HCT116 (cell line): Measurements from ENCODE around the gene PRKAG2. TPM values are rescaled to one million over a fixed set of nuclear protein-coding genes. Genes with fewer than 3 reads are reported as not detected.

Source experiments
- ATAC-seq: fragments of 200-7000 bp; cut with Tn5 transposase; 2 replicates; pipeline ENCODE4 v1.9.1; 2020; ENCODE audit warnings: mild to moderate bottlenecking, moderate library complexity
- BruUV-seq: library from RNA; stranded (reverse); fragments of 400-500 nt; replicated peaks from 2 replicates; lab custom pipeline; 2021; lab: Mats Ljungman, UMichigan
- CTCF ChIA-PET: fragments of 300-600 bp; sonication (Branson Sonifier 250); formaldehyde crosslinking; loops from one replicate; lab custom pipeline; 2021; ENCODE audit warnings: antibody characterized with exemption; lab: Charles Lee
- POLR2A ChIA-PET: fragments of 300-600, 350-600 bp; sonication (Branson Sonifier 250); formaldehyde crosslinking; loops from one replicate; lab custom pipeline; 2021; ENCODE audit warnings: antibody characterized with exemption; lab: Charles Lee
- RAD21 ChIA-PET, 2 experiments: fragments of 300-600 bp; sonication (Branson Sonifier 250); formaldehyde crosslinking; loops; one replicate each; lab custom pipeline; 2023; ENCODE audit warnings: low total read pairs in 2 of 2; ENCODE audit not compliant: uncharacterized antibody in 2 of 2, unreplicated experiment in 2 of 2, low non-redundant PET in 1 of 2; lab: Charles Lee
- DNase-seq: peaks from one replicate; pipeline ENCODE4 v3.0.0-alpha.2; 2010; ENCODE audit warnings: low read depth, low spot score
- H2AFZ ChIP-seq: fragments of 200-600 bp; shearing (Covaris generic), sonication (generic); 2 replicates; pipeline ENCODE4 v1.6.1; 2017; ENCODE audit warnings: low read depth, mixed run types, mixed read lengths, antibody characterized with exemption, low read length; ENCODE audit not compliant: poor library complexity, severe bottlenecking
- H3K27ac ChIP-seq: 2 replicates; pipeline ENCODE4 v1.5.1; 2012; ENCODE audit warnings: low read depth, low read length
- H3K27me3 ChIP-seq: fragments of 200-600 bp; sonication (generic); 2 replicates; pipeline ENCODE4 v1.6.1; 2016; ENCODE audit warnings: mixed run types, low read length, mixed read lengths; ENCODE audit not compliant: insufficient read depth
- H3K36me3 ChIP-seq, 2 experiments: fragments of 200-500 bp in 1 of 2; fragments of 200-600 bp in 1 of 2; sonication (Bioruptor generic) in 1 of 2; sonication (generic) in 1 of 2; 2 replicates each; pipeline versions ENCODE4 v1.5.1 to v1.6.1; 2014 to 2016; ENCODE audit warnings: low read length in 2 of 2, inconsistent platforms in 1 of 2, mixed read lengths in 1 of 2, mixed run types in 1 of 2; ENCODE audit not compliant: insufficient read depth in 2 of 2, control insufficient read depth in 1 of 2
- H3K4me1 ChIP-seq, 2 experiments: fragments of 200-600 bp in 1 of 2; sonication (generic) in 1 of 2; 2 replicates each; pipeline versions ENCODE4 v1.5.1 to v1.6.1; 2012 to 2017; ENCODE audit warnings: low read length in 2 of 2, inconsistent platforms in 1 of 2, mild to moderate bottlenecking in 1 of 2, mixed read lengths in 1 of 2, mixed run types in 1 of 2, moderate library complexity in 1 of 2; ENCODE audit not compliant: insufficient read depth in 2 of 2, control insufficient read depth in 1 of 2
- H3K4me2 ChIP-seq: fragments of 200-600 bp; sonication (generic); 2 replicates; pipeline ENCODE4 v1.6.1; 2017; ENCODE audit warnings: mixed run types, low read length, mixed read lengths
- H3K4me3 ChIP-seq, 2 experiments: fragments of 200-600 bp in 1 of 2; sonication (generic) in 1 of 2; replicated peaks in 1 of 2; 2 replicates each; pipeline ENCODE4 v1.5.1; 2011 to 2016; ENCODE audit warnings: low read length in 2 of 2, control low read depth in 1 of 2, low read depth in 1 of 2, mild to moderate bottlenecking in 1 of 2, mixed read lengths in 1 of 2, mixed run types in 1 of 2
- H3K79me2 ChIP-seq: fragments of 200-600 bp; sonication (generic); 2 replicates; pipeline ENCODE4 v1.6.1; 2017; ENCODE audit warnings: mild to moderate bottlenecking, mixed run types, low read length, moderate library complexity, mixed read lengths; ENCODE audit not compliant: insufficient read depth
- H3K9ac ChIP-seq: fragments of 200-600 bp; sonication (generic); 2 replicates; pipeline ENCODE4 v1.6.1; 2016; ENCODE audit warnings: low read length, mixed read lengths
- H3K9me2 ChIP-seq: fragments of 200-600 bp; sonication (generic), shearing (Covaris generic); 2 replicates; pipeline ENCODE4 v1.6.1; 2017; ENCODE audit warnings: mixed run types, mild to moderate bottlenecking, moderate library complexity; ENCODE audit not compliant: insufficient read depth
- H3K9me3 ChIP-seq, 2 experiments: fragments of 200-500 bp in 1 of 2; fragments of 200-600 bp in 1 of 2; sonication (Bioruptor generic) in 1 of 2; sonication (generic) in 1 of 2; 2 replicates each; pipeline ENCODE4 v1.6.1; 2014 to 2017; ENCODE audit warnings: low read length in 2 of 2, mixed read lengths in 2 of 2, inconsistent platforms in 1 of 2, low read depth in 1 of 2, mild to moderate bottlenecking in 1 of 2, mixed run types in 1 of 2, moderate library complexity in 1 of 2; ENCODE audit not compliant: control insufficient read depth in 1 of 2, insufficient read depth in 1 of 2
- H4K20me1 ChIP-seq: fragments of 200-600 bp; sonication (generic), shearing (Covaris generic); 2 replicates; pipeline ENCODE4 v1.6.1; 2017; ENCODE audit warnings: mixed run types, mild to moderate bottlenecking, moderate library complexity; ENCODE audit not compliant: insufficient read depth
- CBX3 ChIP-seq: IDR thresholded peaks from 2 replicates; pipeline ENCODE4 v1.6.1; 2012; ENCODE audit warnings: low read depth
- CEBPB ChIP-seq: IDR thresholded peaks from 2 replicates; pipeline ENCODE4 v1.6.1; 2012; ENCODE audit warnings: low read depth
- EGR1 ChIP-seq: IDR thresholded peaks from 2 replicates; pipeline ENCODE4 v1.6.1; 2012; ENCODE audit warnings: low read depth
- ELF1 ChIP-seq: IDR thresholded peaks from 2 replicates; pipeline ENCODE4 v1.6.1; 2012; ENCODE audit warnings: low read depth, borderline replicate concordance
- EZH2 ChIP-seq: fragments of 200-600 bp; sonication (generic); IDR thresholded peaks from 2 replicates; pipeline ENCODE4 v1.6.1; 2017; ENCODE audit warnings: antibody characterized with exemption, mixed run types
- FOSL1 ChIP-seq: IDR thresholded peaks from 2 replicates; pipeline ENCODE4 v1.6.1; 2012; ENCODE audit warnings: low read depth
- JUND ChIP-seq: IDR thresholded peaks from 2 replicates; pipeline ENCODE4 v1.6.1; 2012
- POLR2A ChIP-seq: IDR thresholded peaks from 2 replicates; pipeline ENCODE4 v1.7.0; 2011; ENCODE audit warnings: borderline replicate concordance; ENCODE audit not compliant: insufficient read depth, insufficient read length; ENCODE audit errors: extremely low read depth
- RAD21 ChIP-seq: IDR thresholded peaks from 2 replicates; pipeline ENCODE4 v1.6.1; 2012; ENCODE audit warnings: low read depth, mild to moderate bottlenecking
- SIN3A ChIP-seq: IDR thresholded peaks from 2 replicates; pipeline ENCODE4 v1.6.1; 2012; ENCODE audit warnings: low read depth
- SP1 ChIP-seq: IDR thresholded peaks from 2 replicates; pipeline ENCODE4 v1.6.1; 2012; ENCODE audit warnings: low read depth
- SRF ChIP-seq: IDR thresholded peaks from 2 replicates; pipeline ENCODE4 v1.6.1; 2012; ENCODE audit warnings: low read depth
- TCF7L2 ChIP-seq: IDR thresholded peaks from 2 replicates; pipeline ENCODE4 v1.7.0; 2011; ENCODE audit warnings: borderline replicate concordance, inconsistent platforms; ENCODE audit not compliant: insufficient read depth, insufficient read length; ENCODE audit errors: extremely low read depth
- ZFX ChIP-seq: fragments of 450-650 bp; IDR thresholded peaks from 2 replicates; pipeline ENCODE4 v1.6.1; 2017
- ZNF274 ChIP-seq: fragments of 200-500 bp; sonication (Bioruptor generic); IDR thresholded peaks from 2 replicates; pipeline ENCODE4 v1.6.1; 2014; ENCODE audit warnings: mild to moderate bottlenecking, low read depth, low read length, inconsistent platforms
- intact Hi-C: fragments of 100-400 bp; cut with micrococcal nuclease; formaldehyde crosslinking; loops from 2 replicates; pipeline ENCODE4 v1.10.0; 2022
- total RNA-seq: library from RNA; stranded (reverse); gene quantifications from one replicate; pipeline ENCODE4 v1.2.1, GENCODE V29; 2021; ENCODE audit not compliant: unreplicated experiment
- TF ChIP-seq, protein P1 (sequence below): IDR thresholded peaks from 2 replicates; pipeline ENCODE4 v1.6.1; 2012
- TF ChIP-seq, protein P2 (sequence below): IDR thresholded peaks from 2 replicates; pipeline ENCODE4 v1.6.1; 2011; ENCODE audit warnings: mild to moderate bottlenecking, low read length, moderate library complexity; ENCODE audit not compliant: insufficient replicate concordance; ENCODE audit errors: extremely low read depth

PRKAG2 gene
- total RNA-seq, 1 experiment from 2014 or later = 23.6 TPM

DNA sequence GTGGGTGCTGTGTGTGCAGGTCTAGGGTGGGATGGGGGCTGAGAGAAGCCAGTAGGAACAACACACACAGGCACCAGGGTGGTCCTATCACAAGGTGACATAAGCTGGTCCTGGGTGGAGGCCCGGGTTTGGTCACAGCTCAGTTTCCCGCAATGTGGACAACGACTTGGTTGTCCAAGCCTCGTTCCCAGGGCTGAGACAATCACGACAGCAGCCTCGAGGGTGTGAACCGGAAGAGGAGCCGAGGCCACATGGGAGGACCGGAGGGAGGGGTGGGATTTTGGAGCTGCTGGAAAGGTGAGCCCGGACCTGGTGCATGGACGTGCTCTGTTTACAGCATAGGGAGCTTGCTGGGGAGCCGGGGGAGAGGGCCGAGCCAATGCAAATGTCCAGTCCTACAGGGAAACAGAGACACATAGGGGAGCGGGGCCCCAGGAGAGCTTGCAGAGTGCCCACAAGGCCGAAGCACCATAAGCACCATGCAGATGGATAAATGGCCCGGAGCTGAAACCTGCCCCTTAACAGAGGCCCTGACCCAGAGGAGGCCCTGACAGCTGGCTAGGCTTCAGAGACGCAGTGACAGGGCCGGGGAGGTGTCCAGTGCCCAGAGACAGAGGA lies 92.8 kb downstream of the PRKAG2 start:
- ChIA-PET RAD21 (no interaction called here), POLR2A (interaction anchor here (0.5 kb wide), 1 partner anchor 102 kb away, joined by 4 read pairs; no protein-coding TSS in a partner anchor), CTCF (interaction anchor here (0.9 to 2.8 kb wide), 6 partner anchors 11 to 217 kb away, joined by 3 to 35 read pairs (median 6); no protein-coding TSS in a partner anchor)
- H3K27me3 ChIP-seq = no peaks in the 10 kb centered on the region
- no peak overlapping the region for H3K9ac ChIP-seq
- no peak for DNase-seq
- H3K9me3 ChIP-seq = no peaks in the 10 kb centered on the region
- H3K4me3 ChIP-seq = no peak overlapping the region
- BruUV-seq = no TSS peak
- H3K79me2 ChIP-seq = no peaks in the 10 kb centered on the region
- no peaks in the 10 kb centered on the region for H3K9me2 ChIP-seq
- H3K36me3 ChIP-seq = no peaks in the 10 kb centered on the region
- no peak overlapping the region for H2AFZ ChIP-seq
- H3K4me1 ChIP-seq = peaks cover 7 to 13% of the 10 kb centered on the region in 2 experiments
- no peak overlapping the region for H3K4me2 ChIP-seq
- TF ChIP-seq CEBPB (no peak), ZNF274 (no peak), TCF7L2 (no peak), EZH2 (no peak), FOSL1 (no peak), RAD21 (no peak), CBX3 (no peak)
- H4K20me1 ChIP-seq = no peaks in the 10 kb centered on the region
- H3K27ac ChIP-seq = no peak overlapping the region
- no peak for ATAC-seq
- intact Hi-C loops = loop anchor here (1.0 to 5.0 kb wide), 2 partner anchors 93 to 149 kb away; partner anchors contain the start of gene PRKAG2

DNA sequence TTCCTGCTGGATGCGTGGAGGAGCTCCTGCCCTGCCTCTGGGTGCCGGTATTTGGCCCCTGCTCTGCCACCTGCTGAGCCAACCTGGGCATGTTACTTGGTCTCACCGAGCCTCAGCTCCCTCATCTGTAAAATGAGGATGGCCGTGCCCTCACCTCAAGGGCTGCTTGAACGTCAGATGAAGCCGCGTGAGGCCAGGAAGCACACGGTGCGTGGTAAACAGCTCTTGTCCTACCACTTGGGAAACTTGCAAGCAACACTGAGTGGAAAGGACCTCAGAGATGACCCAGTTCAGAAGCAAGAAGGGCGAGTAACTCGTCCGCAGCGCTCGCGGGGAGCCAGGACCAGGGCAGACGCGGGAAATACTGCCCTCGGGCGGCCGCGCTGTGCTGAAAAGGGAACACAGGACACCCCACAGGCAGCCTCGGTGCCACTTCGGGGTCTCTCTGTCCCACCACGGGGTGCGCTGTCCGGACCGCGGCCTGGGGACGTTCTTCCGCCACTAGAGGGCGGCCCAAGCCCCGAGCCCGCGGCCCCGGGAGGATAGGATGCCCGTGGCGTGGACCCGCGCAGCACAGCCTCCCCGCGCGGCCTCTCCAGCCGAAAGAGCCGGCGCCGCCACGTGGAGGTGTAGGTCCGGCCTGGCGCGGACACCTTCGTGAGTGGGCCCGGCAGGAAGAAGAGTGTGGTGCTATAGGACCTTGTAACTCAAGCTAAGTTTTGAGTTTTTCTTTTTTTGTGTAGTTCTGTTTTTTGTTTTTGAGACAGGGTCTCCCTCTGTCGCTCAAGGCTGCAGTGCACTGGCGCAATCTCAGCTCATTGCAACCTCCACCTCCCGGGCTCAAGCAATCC lies 94.1 kb downstream of the PRKAG2 start:
- CTCF ChIA-PET = interaction anchor here (0.7 to 2.8 kb wide), 14 partner anchors 9 to 468 kb away, joined by 3 to 35 read pairs (median 4); no protein-coding TSS in a partner anchor
- H3K9me3 ChIP-seq = no peaks in the 10 kb centered on the region
- H2AFZ ChIP-seq = peak overlapping the region; percentile 83
- BruUV-seq = no TSS peak
- peak; percentile 53 for DNase-seq
- RAD21 ChIA-PET = interaction anchor here (0.5 to 1.0 kb wide), 2 partner anchors 150 to 196 kb away, joined by 3 to 4 read pairs; no protein-coding TSS in a partner anchor
- H3K4me1 ChIP-seq = peaks cover 7 to 13% of the 10 kb centered on the region in 2 experiments
- no peaks in the 10 kb centered on the region for H3K79me2 ChIP-seq
- H3K27ac ChIP-seq = peak overlapping the region; percentile 62
- H3K4me3 ChIP-seq = peak overlapping the region; percentile 40 to 54
- peak overlapping the region; percentile 56 for H3K9ac ChIP-seq
- H3K9me2 ChIP-seq = no peaks in the 10 kb centered on the region
- no peaks in the 10 kb centered on the region for H3K36me3 ChIP-seq
- peak overlapping the region; percentile 88 for H3K4me2 ChIP-seq
- intact Hi-C loops = loop anchor here (1.0 to 5.0 kb wide), 2 partner anchors 94 to 150 kb away; partner anchors contain the start of gene PRKAG2
- no peaks in the 10 kb centered on the region for H4K20me1 ChIP-seq
- POLR2A ChIA-PET = no interaction called here
- ATAC-seq = peak; percentile 96
- no peaks in the 10 kb centered on the region for H3K27me3 ChIP-seq
- no peak for TF ChIP-seq JUND
- no peak for TF ChIP-seq EZH2
- no peak for TF ChIP-seq FOSL1
- no peak for TF ChIP-seq CEBPB
- TF ChIP-seq CBX3 = peak; percentile 19; the same call in 1 of the 2 replicates
- no peak for TF ChIP-seq SRF
- TF ChIP-seq, protein P1, sequence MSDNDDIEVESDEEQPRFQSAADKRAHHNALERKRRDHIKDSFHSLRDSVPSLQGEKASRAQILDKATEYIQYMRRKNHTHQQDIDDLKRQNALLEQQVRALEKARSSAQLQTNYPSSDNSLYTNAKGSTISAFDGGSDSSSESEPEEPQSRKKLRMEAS = peak; percentile 58
- TF ChIP-seq RAD21 = peak; percentile 88
- no peak for TF ChIP-seq SP1
- TF ChIP-seq ZFX = no peak
- no peak for TF ChIP-seq SIN3A
- TF ChIP-seq ELF1 = no peak
- peak; percentile 20 for TF ChIP-seq TCF7L2
- TF ChIP-seq POLR2A = no peak
- no peak for TF ChIP-seq EGR1
- TF ChIP-seq, protein P2, sequence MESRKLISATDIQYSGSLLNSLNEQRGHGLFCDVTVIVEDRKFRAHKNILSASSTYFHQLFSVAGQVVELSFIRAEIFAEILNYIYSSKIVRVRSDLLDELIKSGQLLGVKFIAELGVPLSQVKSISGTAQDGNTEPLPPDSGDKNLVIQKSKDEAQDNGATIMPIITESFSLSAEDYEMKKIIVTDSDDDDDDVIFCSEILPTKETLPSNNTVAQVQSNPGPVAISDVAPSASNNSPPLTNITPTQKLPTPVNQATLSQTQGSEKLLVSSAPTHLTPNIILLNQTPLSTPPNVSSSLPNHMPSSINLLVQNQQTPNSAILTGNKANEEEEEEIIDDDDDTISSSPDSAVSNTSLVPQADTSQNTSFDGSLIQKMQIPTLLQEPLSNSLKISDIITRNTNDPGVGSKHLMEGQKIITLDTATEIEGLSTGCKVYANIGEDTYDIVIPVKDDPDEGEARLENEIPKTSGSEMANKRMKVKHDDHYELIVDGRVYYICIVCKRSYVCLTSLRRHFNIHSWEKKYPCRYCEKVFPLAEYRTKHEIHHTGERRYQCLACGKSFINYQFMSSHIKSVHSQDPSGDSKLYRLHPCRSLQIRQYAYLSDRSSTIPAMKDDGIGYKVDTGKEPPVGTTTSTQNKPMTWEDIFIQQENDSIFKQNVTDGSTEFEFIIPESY = peak; percentile 31
